IPS-11a (cell line): ENCODE measurements around the gene AGAP2.
"Not testable (repeated sequence)": the region's sequence is repeated elsewhere in the genome, so short reads cannot be mapped to it uniquely, and the experiment has no call there.

Experiments used
- H3K4me3 ChIP-seq: one replicate; pipeline ENCODE4 v1.5.1; 2013; ENCODE audit warnings: low read depth, low read length, control low read depth

The AGAP2 gene

GRCh38 chr12:57738661-57739237 is at the start of gene AGAP2:
AGAP2 (minus strand) TSS chr12:57738742; CDS start chr12:57738246, 496 bp downstream.
- peak within 1 kb of the TSS; percentile 30 for H3K4me3 ChIP-seq

GRCh38 chr12:57783861-57784260 is 45.3 kb upstream of the AGAP2 start:
- no peak overlapping the region for H3K4me3 ChIP-seq

GRCh38 chr12:57783466-57783801 is 44.9 kb upstream of the AGAP2 start:
- peak overlapping the region; percentile 100 for H3K4me3 ChIP-seq

- H3K4me3 ChIP-seq, result peak within 1 kb of the TSS; percentile 100
These were observed 44.3 kb upstream of the AGAP2 start, which contains the start of gene TSFM for GRCh38 chr12:57782608-57783465. TSFM (plus strand) TSS chr12:57782787; CDS start chr12:57782802, 15 bp downstream.

- no peak overlapping the region for H3K4me3 ChIP-seq
These were observed 43.7 kb upstream of the AGAP2 start for GRCh38 chr12:57782243-57782607.

GRCh38 chr12:57781801-57782200 is 43.3 kb upstream of the AGAP2 start:
- no peak overlapping the region for H3K4me3 ChIP-seq

- H3K4me3 ChIP-seq, result no peak overlapping the region
These were observed 42.7 kb upstream of the AGAP2 start for GRCh38 chr12:57781244-57781643.

- H3K4me3 ChIP-seq, result no peak overlapping the region
These were observed 41.8 kb upstream of the AGAP2 start for GRCh38 chr12:57780284-57780897.

- H3K4me3 ChIP-seq, result no peak overlapping the region
These were observed 41.2 kb upstream of the AGAP2 start for GRCh38 chr12:57779736-57780135.

- no peak overlapping the region for H3K4me3 ChIP-seq
These were observed 39.4 kb upstream of the AGAP2 start for GRCh38 chr12:57777911-57778310.

- no peak overlapping the region for H3K4me3 ChIP-seq
These were observed 38.8 kb upstream of the AGAP2 start for GRCh38 chr12:57777367-57777766.

GRCh38 chr12:57776247-57776587 is 37.7 kb upstream of the AGAP2 start:
- no peak overlapping the region for H3K4me3 ChIP-seq

- H3K4me3 ChIP-seq, result no peak overlapping the region
These were observed 37.2 kb upstream of the AGAP2 start for GRCh38 chr12:57775563-57776246.

- H3K4me3 ChIP-seq, result no peak overlapping the region
These were observed 36.5 kb upstream of the AGAP2 start for GRCh38 chr12:57775044-57775443.

- not testable (repeated sequence) for H3K4me3 ChIP-seq
These were observed 36.1 kb upstream of the AGAP2 start for GRCh38 chr12:57774634-57775033.

GRCh38 chr12:57772429-57773322 is 34.1 kb upstream of the AGAP2 start, which contains the start of gene EEF1AKMT3:
EEF1AKMT3 (plus strand) TSS chr12:57772614; CDS start chr12:57772725, 111 bp downstream.
- peak within 1 kb of the TSS; percentile 100 for H3K4me3 ChIP-seq

- peak within 1 kb of the TSS; percentile 100 for H3K4me3 ChIP-seq
These were observed 33.4 kb upstream of the AGAP2 start, which contains the start of gene METTL1 for GRCh38 chr12:57771873-57772428. METTL1 (minus strand) TSS chr12:57772105; CDS start chr12:57772083, 22 bp downstream.

GRCh38 chr12:57771236-57771872 is 32.8 kb upstream of the AGAP2 start:
- peak overlapping the region; percentile 100 for H3K4me3 ChIP-seq

GRCh38 chr12:57770734-57771133 is 32.2 kb upstream of the AGAP2 start:
- H3K4me3 ChIP-seq, result peak overlapping the region; percentile 100
